Body of pancreas (tissue), 4 donors: ENCODE measurements around the gene CFAP210.

ENCODE experiments used
- CTCF ChIP-seq, 7 experiments: fragments of 450-650 bp in 4 of 7; fragments of 200-600 bp in 3 of 7; sonication (generic) in 3 of 7; IDR thresholded peaks; one replicate each; pipeline ENCODE4 v1.5.1; 2016 to 2019; ENCODE audit warnings: antibody characterized with exemption in 7 of 7
- POLR2A ChIP-seq, 3 donors: fragments of 450-650 bp; IDR thresholded peaks; one replicate each; pipeline ENCODE4 v1.6.1; 2016; ENCODE audit warnings: antibody characterized with exemption in 3 of 3, mild to moderate bottlenecking in 2 of 3

GRCh38 chr2:169705927-169706326 is 11.7 kb upstream of the CFAP210 start:
- TF ChIP-seq CTCF (IDR thresholded peaks at IDR 0.05) (no peak), POLR2A (IDR thresholded peaks at IDR 0.05) (no peak)
